WERI-Rb-1 (cell line): Measurements from ENCODE around the gene DDX31.

Source experiments
- DNase-seq: peaks from one replicate; pipeline ENCODE4 v3.0.0-alpha.2; 2020
- H3K27ac ChIP-seq: fragments of 250-450 bp; sonication (Bioruptor Pico); 2 replicates; pipeline ENCODE4 v1.5.1; 2020; ENCODE audit warnings: mild to moderate bottlenecking, moderate library complexity
- H3K27me3 ChIP-seq: fragments of 250-450 bp; sonication (Bioruptor Pico); 2 replicates; pipeline ENCODE4 v1.5.1; 2021; ENCODE audit warnings: mild to moderate bottlenecking, low read depth, moderate library complexity; ENCODE audit not compliant: insufficient read depth, severe bottlenecking
- H3K36me3 ChIP-seq: fragments of 250-450 bp; sonication (Bioruptor Pico); 2 replicates; pipeline ENCODE4 v1.5.1; 2020; ENCODE audit warnings: mild to moderate bottlenecking, moderate library complexity
- H3K4me3 ChIP-seq: 2 replicates; pipeline ENCODE4 v1.5.1; 2011; ENCODE audit warnings: low read depth, mild to moderate bottlenecking, control low read depth, low read length
- H3K9me3 ChIP-seq: fragments of 250-450 bp; sonication (Bioruptor Pico); 2 replicates; pipeline ENCODE4 v1.5.1; 2021; ENCODE audit warnings: mild to moderate bottlenecking, moderate library complexity; ENCODE audit not compliant: severe bottlenecking
- CTCF ChIP-seq: IDR thresholded peaks from 2 replicates; pipeline ENCODE4 v1.5.1; 2011; ENCODE audit warnings: low read depth, mild to moderate bottlenecking, control low read depth, inconsistent platforms, low read length

DDX31 gene

GRCh38 chr9:132557159-132557558, 112.6 kb downstream of the DDX31 start:
- Histone ChIP-seq H3K9me3 (peaks cover 13% of the 10 kb centered on the region), H3K4me3 (no peak overlapping the region), H3K27me3 (no peaks in the 10 kb centered on the region), H3K27ac (no peak overlapping the region), H3K36me3 (no peaks in the 10 kb centered on the region)
- TF ChIP-seq CTCF: no peak
- no peak for DNase-seq

GRCh38 chr9:132556714-132557113, 113.1 kb downstream of the DDX31 start:
- H3K4me3 ChIP-seq: no peak overlapping the region
- no peaks in the 10 kb centered on the region for H3K27me3 ChIP-seq
- no peak for DNase-seq
- TF ChIP-seq CTCF: no peak
- peaks cover 13% of the 10 kb centered on the region for H3K9me3 ChIP-seq
- no peaks in the 10 kb centered on the region for H3K36me3 ChIP-seq
- H3K27ac ChIP-seq: no peak overlapping the region

- H3K27me3 ChIP-seq: no peaks in the 10 kb centered on the region
- no peak for DNase-seq
Observed at GRCh38 chr9:132556235-132556634, 113.5 kb downstream of the DDX31 start.

GRCh38 chr9:132555528-132555927, 114.3 kb downstream of the DDX31 start:
- TF ChIP-seq CTCF: no peak
- Histone ChIP-seq H3K27me3 (no peaks in the 10 kb centered on the region), H3K36me3 (no peaks in the 10 kb centered on the region), H3K9me3 (peaks cover 13% of the 10 kb centered on the region), H3K4me3 (no peak overlapping the region), H3K27ac (no peak overlapping the region)
- DNase-seq: no peak

More at GRCh38 chr9:132556235-132556634, 113.5 kb downstream of the DDX31 start:
- H3K4me3 ChIP-seq: no peak overlapping the region
- H3K27ac ChIP-seq: no peak overlapping the region
- H3K36me3 ChIP-seq: no peaks in the 10 kb centered on the region
- TF ChIP-seq CTCF: no peak
- peaks cover 13% of the 10 kb centered on the region for H3K9me3 ChIP-seq

- TF ChIP-seq CTCF: no peak
- peaks cover 13% of the 10 kb centered on the region for H3K9me3 ChIP-seq
- no peak for DNase-seq
- no peaks in the 10 kb centered on the region for H3K36me3 ChIP-seq
- H3K27ac ChIP-seq: no peak overlapping the region
- H3K4me3 ChIP-seq: no peak overlapping the region
- H3K27me3 ChIP-seq: no peaks in the 10 kb centered on the region
Observed at GRCh38 chr9:132554755-132555154, 115.0 kb downstream of the DDX31 start.

- H3K36me3 ChIP-seq: no peaks in the 10 kb centered on the region
- H3K27me3 ChIP-seq: no peaks in the 10 kb centered on the region
- TF ChIP-seq CTCF: no peak
- peaks cover 9% of the 10 kb centered on the region for H3K9me3 ChIP-seq
- DNase-seq: peak; percentile 49
- H3K27ac ChIP-seq: peak overlapping the region; percentile 73
- no peak overlapping the region for H3K4me3 ChIP-seq
Observed at GRCh38 chr9:132552041-132552440, 117.7 kb downstream of the DDX31 start.
